ENCODE data around the gene CTCF. TPM values are rescaled to one million over a fixed set of nuclear protein-coding genes. Genes with fewer than 3 reads are reported as not detected.

CTCF gene
- total and polyA plus RNA-seq, 10 donors: 24.4 to 67.7 (median 48.6) TPM

GRCh38 chr16:67657017-67657608, 94.8 kb downstream of the CTCF start:
- no peak for TF ChIP-seq CTCF (IDR thresholded peaks at IDR 0.05 in 8 of 11, conservative IDR thresholded peaks at IDR 0.05 in 3 of 11)
- TF ChIP-seq POLR2A (IDR thresholded peaks at IDR 0.05): no peak
- no peak for TF ChIP-seq POLR2AphosphoS5 (IDR thresholded peaks at IDR 0.05)
- Histone ChIP-seq H3K4me3 (no peak overlapping the region), H3K4me1 (peaks cover 15 to 50% (median 29%) of the 10 kb centered on the region in 6 donors), H3K36me3 (peaks cover 0 to 69% (median 31%) of the 10 kb centered on the region in 6 donors), H3K9me3 (no peaks in the 10 kb centered on the region), H3K27ac (no peak overlapping the region), H3K27me3 (replicated peaks in 1 of 7) (peaks cover 0 to 31% (median 11%) of the 10 kb centered on the region in 7 donors)
- WGBS, 5 donors: 88 to 94% (median 93%) methylated on average over 9 to 16 of the region's 16 CpGs
- DNase-seq: no peak
- intact Hi-C loops (cut with DNase I; ENCODE audit: low total_unique reads): no loop called here

- Histone ChIP-seq H3K4me1 (peaks cover 15 to 47% (median 29%) of the 10 kb centered on the region in 6 donors), H3K36me3 (peaks cover 0 to 72% (median 29%) of the 10 kb centered on the region in 6 donors), H3K4me3 (no peak overlapping the region), H3K9me3 (no peaks in the 10 kb centered on the region), H3K27me3 (replicated peaks in 1 of 7) (peaks cover 0 to 23% (median 10%) of the 10 kb centered on the region in 7 donors), H3K27ac (no peak overlapping the region)
- DNase-seq: no peak
- WGBS, 5 donors: 89 to 96% (median 94%) methylated on average over 14 to 18 of the region's 18 CpGs
- no peak for TF ChIP-seq CTCF (IDR thresholded peaks at IDR 0.05 in 8 of 11, conservative IDR thresholded peaks at IDR 0.05 in 3 of 11)
- TF ChIP-seq POLR2A (IDR thresholded peaks at IDR 0.05): no peak
- no peak for TF ChIP-seq POLR2AphosphoS5 (IDR thresholded peaks at IDR 0.05)
- intact Hi-C loops (cut with DNase I; ENCODE audit: low total_unique reads): no loop called here
Measured at GRCh38 chr16:67657751-67658518, 95.6 kb downstream of the CTCF start.

- peak overlapping the region in 5 of 8 donors; percentile 95 to 99 (median 98) for H3K27ac ChIP-seq
- no peak for DNase-seq
- intact Hi-C loops (cut with DNase I; ENCODE audit: low total_unique reads): no loop called here
Measured at GRCh38 chr16:67658849-67659674, 96.7 kb downstream of the CTCF start.

GRCh38 chr16:67659675-67660563, 97.6 kb downstream of the CTCF start, which contains the start of gene ACD:
ACD (minus strand) TSS chr16:67660260; CDS start chr16:67660220, 40 bp downstream.
- 0 to 1% (median 0%) methylated on average over 13 to 83 of the region's 83 CpGs for WGBS, 5 donors
- intact Hi-C loops (cut with DNase I; ENCODE audit: low total_unique reads): no loop called here
- H3K4me1 ChIP-seq: peaks cover 15 to 54% (median 27%) of the 10 kb centered on the region in 6 donors
- peak; percentile 69 to 73 (median 73) for TF ChIP-seq POLR2A (IDR thresholded peaks at IDR 0.05)
- no peak for TF ChIP-seq CTCF (IDR thresholded peaks at IDR 0.05 in 8 of 11, conservative IDR thresholded peaks at IDR 0.05 in 3 of 11)
- peak; percentile 95 to 96 (median 95) for TF ChIP-seq POLR2AphosphoS5 (IDR thresholded peaks at IDR 0.05)
- H3K36me3 ChIP-seq: peaks cover 0 to 71% (median 22%) of the 10 kb centered on the region in 6 donors
- H3K4me3 ChIP-seq: peak within 1 kb of the TSS; percentile 65 to 97 (median 89)
- peak; percentile 98 for DNase-seq
- peaks cover 0 to 3% (median 0%) of the 10 kb centered on the region in 7 donors for H3K27me3 ChIP-seq (replicated peaks in 1 of 7)
- H3K27ac ChIP-seq: peak within 1 kb of the TSS; percentile 81 to 99 (median 96)
- H3K9me3 ChIP-seq: no peaks in the 10 kb centered on the region

More at GRCh38 chr16:67658849-67659674, 96.7 kb downstream of the CTCF start:
- WGBS, 5 donors: 40 to 46% (median 41%) methylated on average over 14 to 21 of the region's 21 CpGs
- H3K36me3 ChIP-seq: peaks cover 0 to 73% (median 28%) of the 10 kb centered on the region in 6 donors
- peaks cover 15 to 48% (median 27%) of the 10 kb centered on the region in 6 donors for H3K4me1 ChIP-seq
- peak overlapping the region; percentile 65 to 97 (median 89) for H3K4me3 ChIP-seq
- no peaks in the 10 kb centered on the region for H3K9me3 ChIP-seq
- H3K27me3 ChIP-seq (replicated peaks in 1 of 7): peaks cover 0 to 11% (median 3%) of the 10 kb centered on the region in 7 donors
- TF ChIP-seq POLR2AphosphoS5 (IDR thresholded peaks at IDR 0.05): no peak

Data from spleen (tissue), 11 donors.